Ovary (tissue), 3 donors: Measurements from ENCODE around the gene BPTF.
"Not testable (repeated sequence)": the region's sequence is repeated elsewhere in the genome, so short reads cannot be mapped to it uniquely, and the experiment has no call there.

ENCODE experiments used
- CTCF ChIP-seq, 3 donors: fragments of 450-650 bp in 2 of 3; fragments of 200-600 bp in 1 of 3; IDR thresholded peaks; one replicate each; pipeline versions ENCODE4 v1.5.1 to v1.8.0; 2016 to 2022; ENCODE audit warnings: antibody characterized with exemption in 3 of 3, mild to moderate bottlenecking in 1 of 3
- EP300 ChIP-seq: sonication (generic); formaldehyde crosslinking; IDR thresholded peaks from one replicate; pipeline ENCODE4 v1.6.1; 2017; ENCODE audit warnings: antibody characterized with exemption
- POLR2A ChIP-seq: fragments of 450-650 bp; IDR thresholded peaks from one replicate; pipeline ENCODE4 v1.6.1; 2017; ENCODE audit warnings: antibody characterized with exemption, mild to moderate bottlenecking, moderate library complexity
- donor health status: DM: no; HTN: no; CAD: no.

- TF ChIP-seq POLR2A; CTCF (IDR thresholded peaks at IDR 0.05); EP300: not testable (repeated sequence)
Measured at GRCh38 chr17:67928842-67929241, 103.5 kb downstream of the BPTF start.
